ENCODE results near the gene GLP2R. TPM values are rescaled to one million over a fixed set of nuclear protein-coding genes. Genes with fewer than 3 reads are reported as not detected.

The GLP2R gene
- total RNA-seq, 4 donors from 2014 or later: 0.21 to 0.87 (median 0.59) TPM; not detected in 1

GRCh38 chr17:9907883-9908648 lies 82.3 kb downstream of the GLP2R start:
- no peak for TF ChIP-seq CTCF (IDR thresholded peaks at IDR 0.05)
- TF ChIP-seq EP300 (IDR thresholded peaks at IDR 0.05): no peak
- no peak for TF ChIP-seq POLR2A (IDR thresholded peaks at IDR 0.05)
- Histone ChIP-seq H3K4me1 (peaks cover 0 to 26% (median 0%) of the 10 kb centered on the region in 4 donors), H3K27me3 (no peaks in the 10 kb centered on the region), H3K9me3 (no peaks in the 10 kb centered on the region), H3K36me3 (peaks cover 0 to 3% (median 0%) of the 10 kb centered on the region in 3 donors), H3K4me3 (no peak overlapping the region), H3K27ac (no peak overlapping the region)
- peak in 1 of 2 donors; percentile 45 for DNase-seq (ENCODE audit: low spot score in 2 of 2)
- WGBS, 2 donors: 31 to 39% methylated on average over 12 of the region's 12 CpGs

- TF ChIP-seq POLR2A (IDR thresholded peaks at IDR 0.05) (no peak), EP300 (IDR thresholded peaks at IDR 0.05) (no peak), CTCF (IDR thresholded peaks at IDR 0.05) (no peak)
- Histone ChIP-seq H3K36me3 (peaks cover 0 to 9% (median 0%) of the 10 kb centered on the region in 3 donors), H3K4me1 (peaks cover 0 to 26% (median 0%) of the 10 kb centered on the region in 4 donors), H3K27ac (no peak overlapping the region), H3K4me3 (no peak overlapping the region), H3K9me3 (no peaks in the 10 kb centered on the region), H3K27me3 (no peaks in the 10 kb centered on the region)
- no peak for DNase-seq (ENCODE audit: low spot score in 2 of 2)
- WGBS, 2 donors: 43 to 45% methylated on average over 6 to 7 of the region's 7 CpGs
These were observed 82.9 kb downstream of the GLP2R start for GRCh38 chr17:9908649-9909042.

GRCh38 chr17:9911089-9911488 lies 85.4 kb downstream of the GLP2R start:
- peaks cover 0 to 26% (median 0%) of the 10 kb centered on the region in 4 donors for H3K4me1 ChIP-seq
- no peak overlapping the region for H3K27ac ChIP-seq
- TF ChIP-seq CTCF (IDR thresholded peaks at IDR 0.05): no peak
- TF ChIP-seq POLR2A (IDR thresholded peaks at IDR 0.05): no peak
- TF ChIP-seq EP300 (IDR thresholded peaks at IDR 0.05): no peak

GRCh38 chr17:9912121-9913099 lies 86.7 kb downstream of the GLP2R start:
- Histone ChIP-seq H3K27ac (peak overlapping the region in 1 of 4 donors; percentile 55), H3K4me1 (peaks cover 0 to 26% (median 0%) of the 10 kb centered on the region in 4 donors), H3K9me3 (no peaks in the 10 kb centered on the region), H3K27me3 (no peaks in the 10 kb centered on the region), H3K36me3 (peaks cover 0 to 47% (median 0%) of the 10 kb centered on the region in 3 donors), H3K4me3 (no peak overlapping the region)
- TF ChIP-seq CTCF (IDR thresholded peaks at IDR 0.05): no peak
- DNase-seq (ENCODE audit: low spot score in 2 of 2): no peak
- WGBS, 2 donors: 64 to 68% methylated on average over 18 of the region's 18 CpGs

More at GRCh38 chr17:9911089-9911488, 85.4 kb downstream of the GLP2R start:
- no peaks in the 10 kb centered on the region for H3K9me3 ChIP-seq
- H3K36me3 ChIP-seq: peaks cover 0 to 34% (median 0%) of the 10 kb centered on the region in 3 donors
- no peaks in the 10 kb centered on the region for H3K27me3 ChIP-seq
- 62 to 72% methylated on average over 12 of the region's 12 CpGs for WGBS, 2 donors
- no peak overlapping the region for H3K4me3 ChIP-seq
- no peak for DNase-seq (ENCODE audit: low spot score in 2 of 2)
